HuH-7.5 (cell line): ENCODE results near the gene CES1.
"Not testable (repeated sequence)": the region's sequence is repeated elsewhere in the genome, so short reads cannot be mapped to it uniquely, and the experiment has no call there.

ENCODE experiments used
- DNase-seq: peaks from one replicate; pipeline ENCODE4 v3.0.0; 2011; ENCODE audit warnings: low spot score

Gene CES1

DNA sequence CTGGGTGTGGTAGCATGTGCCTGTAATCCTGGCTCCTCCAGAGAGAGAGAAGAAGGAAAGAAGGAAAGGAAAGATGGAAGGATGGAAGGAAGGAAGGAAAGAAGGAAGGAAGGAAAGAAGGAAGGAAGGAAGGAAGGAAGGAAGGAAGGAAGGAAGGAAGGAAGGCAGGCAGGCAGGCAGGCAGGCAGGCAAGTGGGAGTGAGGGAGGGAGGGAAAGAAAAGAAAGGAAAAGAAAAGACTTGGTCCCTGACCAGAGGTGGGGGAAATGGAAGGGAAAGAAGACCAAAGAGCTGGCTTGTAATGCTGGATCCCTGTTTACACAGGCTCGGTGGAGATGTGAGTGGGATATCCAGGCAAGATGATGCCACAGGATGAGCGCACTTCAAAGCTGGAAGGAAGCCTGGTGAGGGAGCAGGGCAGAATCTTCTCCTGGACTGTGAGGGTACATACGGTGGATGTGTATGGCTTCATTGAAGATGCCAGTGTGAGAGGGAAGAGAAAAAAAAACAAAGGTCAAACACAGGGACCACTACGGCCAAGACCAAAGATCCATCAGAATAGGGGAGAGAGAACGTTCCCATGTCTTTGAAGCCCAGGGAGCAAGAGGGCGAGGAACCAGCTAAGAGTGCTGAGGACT lies 2.1 kb downstream of the CES1 start:
- no peak for DNase-seq

DNA sequence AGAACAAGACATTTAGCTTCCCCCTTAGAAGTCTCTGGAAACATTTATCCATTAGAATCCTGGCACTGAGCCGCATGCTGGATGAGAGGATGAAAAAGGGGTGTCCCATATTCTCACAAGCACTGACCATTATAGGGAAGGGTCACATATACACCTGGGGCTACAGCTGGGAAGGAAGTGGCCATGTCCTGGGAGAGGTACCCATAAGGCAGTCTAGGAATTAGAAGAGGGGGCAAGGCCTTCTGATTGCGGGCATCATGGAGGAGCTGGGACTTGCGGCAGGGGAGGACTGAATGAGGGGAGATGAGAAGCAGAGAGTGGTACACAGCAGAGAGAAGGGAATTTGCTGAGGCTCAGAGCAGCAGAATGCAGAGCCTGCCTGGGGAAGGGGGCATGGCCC lies 3.7 kb downstream of the CES1 start:
- not testable (repeated sequence) for DNase-seq

DNA sequence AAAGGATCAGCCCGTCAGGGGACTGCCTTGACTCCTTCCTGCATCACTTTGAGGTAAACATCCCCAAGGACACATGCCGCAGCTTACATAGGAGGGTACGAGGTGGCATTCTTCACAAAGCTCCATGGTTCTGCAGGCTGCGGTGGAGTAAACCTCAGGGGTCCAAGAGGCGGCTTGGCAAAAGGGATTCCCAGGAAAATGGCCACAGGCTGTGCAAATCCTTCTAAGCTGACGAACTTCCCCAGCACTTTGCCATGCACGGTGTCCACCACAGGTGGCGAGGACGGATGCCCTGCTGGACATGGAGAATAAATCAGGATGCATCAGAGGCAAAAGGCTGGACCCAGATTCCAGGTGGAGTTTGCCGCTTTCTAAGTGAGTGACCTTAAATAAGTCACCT lies 4.2 kb downstream of the CES1 start:
- no peak for DNase-seq

DNA sequence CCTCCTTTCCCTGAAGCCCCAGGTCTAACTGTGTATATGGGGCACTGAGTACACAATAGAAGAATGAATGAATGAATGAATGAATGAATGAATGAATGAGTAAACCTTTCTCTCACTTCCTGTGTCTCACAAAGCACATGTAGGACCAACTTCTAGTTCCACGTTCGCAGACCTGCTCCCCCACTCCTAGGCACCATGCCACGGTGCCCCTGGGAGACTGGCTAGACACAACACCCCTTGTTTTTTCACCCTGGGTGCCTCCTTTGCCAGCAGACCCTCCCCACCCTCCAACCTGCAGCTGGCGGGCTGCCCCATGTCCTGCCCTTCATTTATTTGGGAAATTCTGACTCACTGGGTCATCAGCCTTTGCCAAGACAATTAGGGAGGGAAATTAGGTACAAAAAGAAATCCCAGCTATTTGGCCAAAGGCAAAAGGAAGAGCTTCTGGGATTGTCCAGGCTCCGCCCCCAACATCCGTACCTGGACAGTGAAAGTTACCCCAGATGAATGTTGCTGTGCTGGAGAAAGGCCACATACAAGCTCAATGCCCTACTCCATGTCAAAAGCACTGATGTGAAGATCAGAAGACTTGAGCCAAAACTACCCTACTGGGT lies 7.7 kb downstream of the CES1 start:
- DNase-seq, result no peak

DNA sequence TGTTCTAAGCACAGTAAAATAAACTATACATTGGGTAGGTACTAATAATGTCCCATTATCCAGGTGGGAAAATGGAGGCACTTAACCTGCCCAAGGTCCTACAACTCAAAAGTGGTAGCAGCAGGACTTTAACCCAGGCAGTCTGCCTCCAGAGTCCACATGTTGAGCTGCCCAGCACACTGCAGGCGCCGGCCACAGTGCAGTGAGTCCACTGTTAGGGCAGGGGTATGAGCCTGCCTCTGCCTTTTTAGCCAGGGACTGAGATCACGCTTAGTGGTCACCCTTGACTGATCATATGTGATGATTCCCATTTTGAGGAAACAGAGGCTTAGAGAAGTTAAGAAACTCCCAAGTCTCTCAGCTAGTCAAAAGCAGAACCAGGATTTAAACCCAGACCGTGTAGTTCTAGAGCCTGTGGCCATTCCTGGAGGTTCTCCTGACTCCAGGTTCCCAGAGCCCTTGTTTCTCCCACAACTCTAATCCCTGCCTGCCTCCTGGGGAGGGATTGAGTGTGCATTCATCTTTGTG lies 8.4 kb downstream of the CES1 start:
- no peak for DNase-seq

DNA sequence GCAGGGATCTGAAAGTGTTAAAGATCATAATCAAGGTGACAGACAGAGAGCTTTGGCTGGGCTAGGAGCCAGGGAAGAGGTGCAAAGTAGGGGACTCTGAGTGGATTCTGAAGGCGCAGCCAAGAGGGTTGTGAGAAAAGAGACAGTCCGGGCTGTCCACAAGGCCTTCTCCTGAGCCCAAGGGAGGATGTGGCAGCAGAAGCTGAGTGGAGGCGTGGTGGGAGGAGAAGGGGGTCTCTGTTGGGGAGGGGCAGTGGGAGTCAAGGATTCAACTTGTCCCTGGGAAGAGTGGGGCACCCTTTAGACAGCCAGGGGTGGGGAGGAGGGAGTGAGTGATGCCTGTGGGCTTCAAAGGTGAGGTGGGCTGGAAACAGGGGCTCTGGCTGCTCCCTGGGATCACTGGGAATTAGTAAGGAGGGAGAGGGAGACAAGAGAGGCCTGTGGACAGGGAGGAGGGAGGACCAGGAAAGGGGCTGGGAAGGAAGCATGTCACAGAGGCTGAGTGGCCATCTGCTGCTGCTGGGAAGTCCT lies 10.6 kb downstream of the CES1 start:
- no peak for DNase-seq

DNA sequence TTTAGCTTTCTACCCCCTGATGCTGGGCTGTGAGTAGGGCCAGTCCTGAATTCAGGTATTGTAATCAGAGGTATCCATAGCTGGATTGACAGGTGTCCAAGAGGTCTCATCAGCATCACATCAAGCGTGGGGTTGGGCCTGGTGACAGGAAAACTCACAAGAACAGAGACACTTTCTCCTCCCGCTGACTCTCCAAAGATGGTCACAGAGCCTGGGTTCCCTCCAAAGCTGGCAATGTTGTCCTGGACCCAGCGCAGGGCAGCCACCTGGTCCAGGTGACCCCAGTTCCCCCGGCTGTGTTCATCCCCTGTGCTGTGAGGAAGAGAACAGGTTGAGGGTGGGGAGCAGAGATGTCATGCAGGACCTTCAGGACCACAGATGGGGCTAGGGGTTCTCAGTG lies 11.7 kb downstream of the CES1 start:
- DNase-seq, result no peak

DNA sequence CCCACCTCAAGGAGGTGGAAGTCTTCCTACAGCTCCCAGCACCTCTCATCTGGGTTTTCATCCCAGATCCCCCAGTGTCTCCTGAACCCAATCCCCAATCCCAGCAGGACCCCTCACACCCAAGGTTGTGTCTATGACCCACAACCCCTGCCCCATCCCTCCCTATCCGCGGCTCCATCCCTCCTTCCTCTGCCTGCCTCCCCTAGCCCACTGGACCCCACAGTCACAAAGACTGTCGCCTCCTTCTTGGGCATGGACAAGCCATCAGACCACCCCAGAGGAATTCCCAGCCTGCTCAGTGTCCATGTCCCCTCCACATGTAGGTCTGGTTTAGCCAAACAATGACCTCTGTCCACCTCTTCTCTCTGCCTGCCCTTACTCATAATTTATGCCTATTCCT lies 12.3 kb downstream of the CES1 start:
- DNase-seq, result no peak

DNA sequence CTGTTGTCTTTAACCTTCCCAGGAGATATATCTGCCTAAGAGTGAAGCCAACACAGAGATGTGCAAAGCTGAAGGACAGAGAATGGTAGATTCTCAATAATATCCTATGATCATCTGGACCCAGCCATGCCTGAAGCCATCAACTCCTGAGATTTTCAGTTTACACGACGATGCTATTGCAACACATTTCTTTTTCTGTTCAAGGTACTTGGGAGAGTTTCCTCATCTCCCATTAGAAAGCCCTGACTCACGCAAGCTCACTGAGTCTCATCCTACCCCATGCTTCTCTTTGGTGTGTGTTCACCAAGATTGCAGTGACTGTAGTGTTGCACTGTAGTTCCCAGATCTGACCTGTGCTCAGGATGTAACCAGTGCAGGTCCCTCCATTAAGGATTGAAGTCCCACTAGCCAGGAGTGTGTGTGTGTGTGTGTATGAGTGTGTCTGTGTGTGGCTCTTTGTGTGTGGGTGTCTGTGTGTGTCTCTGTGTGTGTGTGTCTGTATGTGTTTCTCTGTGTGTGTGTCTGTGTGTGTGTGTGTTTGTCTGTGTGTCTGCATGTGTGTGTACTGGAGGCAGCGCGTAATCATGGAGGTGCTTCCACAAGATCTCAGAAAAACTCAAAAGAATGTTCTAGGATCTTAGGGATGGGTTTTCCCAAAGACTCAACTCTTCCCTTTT lies 15.5 kb downstream of the CES1 start:
- DNase-seq, result no peak

DNA sequence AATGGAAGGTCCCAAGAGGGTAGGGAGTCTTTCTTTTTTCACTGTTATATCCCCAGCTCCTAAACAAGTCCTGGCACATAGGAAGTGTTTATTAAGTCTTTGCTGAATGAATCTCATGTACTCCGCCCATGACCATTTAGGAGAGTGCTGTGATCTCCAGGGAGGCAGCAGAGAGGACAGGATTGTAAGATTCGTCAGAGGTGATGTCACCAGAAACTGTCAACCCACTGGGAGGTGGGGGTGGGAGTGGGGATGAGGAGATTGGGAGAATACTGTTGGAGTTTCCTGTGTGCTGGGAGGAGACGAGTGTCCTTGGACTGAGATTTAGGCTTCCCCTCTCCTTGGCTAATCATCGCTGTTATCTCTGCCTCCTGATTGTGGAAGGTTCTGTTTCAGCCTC lies 16.7 kb downstream of the CES1 start:
- not testable (repeated sequence) for DNase-seq

DNA sequence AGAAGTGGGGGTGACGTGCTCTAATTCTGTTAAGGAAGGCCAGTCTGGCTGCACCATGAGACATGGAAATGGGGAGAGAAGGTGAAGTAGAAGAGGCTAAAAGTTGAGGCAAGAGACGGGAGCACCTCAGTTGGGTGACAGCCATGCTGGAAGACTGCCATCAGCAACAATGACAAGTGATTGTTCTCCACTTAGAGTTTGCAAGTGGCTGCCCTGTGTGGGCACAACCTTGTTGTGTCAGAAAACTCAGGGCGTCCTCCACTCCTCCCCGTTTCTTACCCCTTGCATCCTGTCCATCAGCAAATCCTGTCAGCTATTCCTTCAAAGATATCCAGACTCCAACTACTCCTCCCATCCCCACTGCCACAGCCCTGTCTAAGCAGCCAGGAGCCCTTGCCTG lies 17.6 kb downstream of the CES1 start:
- DNase-seq, result no peak

DNA sequence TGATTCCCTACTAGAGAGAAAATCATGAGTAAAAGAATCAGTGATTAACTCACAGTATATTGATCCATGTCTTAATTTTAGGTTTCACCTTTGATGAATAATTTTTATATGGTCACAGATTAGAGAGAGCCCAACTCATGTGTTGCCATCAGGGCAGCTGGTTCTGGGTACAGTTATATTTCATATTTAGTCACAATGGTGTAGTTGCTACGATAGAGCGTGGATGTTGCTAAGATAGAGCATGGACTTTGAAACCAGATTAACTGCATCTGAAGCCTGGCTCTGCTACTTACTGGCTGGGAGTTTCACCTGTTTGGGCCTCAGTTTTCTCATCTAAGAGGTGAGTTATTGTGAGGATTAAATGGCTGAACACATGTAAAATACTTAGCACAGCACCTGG lies 18.7 kb downstream of the CES1 start:
- DNase-seq, result not testable (repeated sequence)

DNA sequence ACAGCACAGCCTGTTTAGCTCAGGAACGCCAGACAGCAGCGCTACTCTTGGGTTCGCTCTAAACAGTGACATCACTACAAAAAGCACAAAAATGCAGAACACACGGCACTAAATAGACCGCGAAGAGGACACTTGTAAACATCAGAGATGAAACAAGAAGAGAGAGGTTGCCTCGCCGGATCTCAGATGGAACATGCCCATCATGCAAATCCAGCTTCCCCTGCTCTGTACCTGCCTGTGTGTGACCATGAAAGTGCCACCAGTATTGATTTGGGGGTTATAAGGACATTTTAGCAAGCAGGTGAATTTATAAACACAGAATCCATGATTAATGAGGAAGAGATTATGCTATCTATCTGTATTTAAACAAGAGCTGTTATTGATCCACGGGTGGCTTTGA lies 19.2 kb downstream of the CES1 start:
- DNase-seq, result not testable (repeated sequence)

DNA sequence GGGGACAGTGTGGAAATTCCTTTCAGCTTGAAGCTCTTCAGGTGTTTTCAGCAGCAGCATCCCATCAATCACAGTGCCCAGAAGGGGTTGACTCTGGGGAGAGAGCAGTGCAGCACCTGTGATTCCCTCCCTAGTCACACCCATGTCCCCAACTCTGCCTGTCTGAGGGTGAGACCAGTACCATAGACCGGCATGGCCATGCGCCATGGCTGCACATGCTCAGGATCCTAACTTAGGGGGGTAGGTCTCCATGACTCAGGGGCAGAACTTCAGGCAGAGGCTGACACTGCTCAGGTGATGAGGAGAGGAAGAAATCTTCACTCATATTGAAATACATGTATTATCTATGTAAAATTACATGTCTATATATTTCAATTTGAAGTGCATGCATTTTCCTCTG lies 19.9 kb downstream of the CES1 start:
- DNase-seq, result no peak

DNA sequence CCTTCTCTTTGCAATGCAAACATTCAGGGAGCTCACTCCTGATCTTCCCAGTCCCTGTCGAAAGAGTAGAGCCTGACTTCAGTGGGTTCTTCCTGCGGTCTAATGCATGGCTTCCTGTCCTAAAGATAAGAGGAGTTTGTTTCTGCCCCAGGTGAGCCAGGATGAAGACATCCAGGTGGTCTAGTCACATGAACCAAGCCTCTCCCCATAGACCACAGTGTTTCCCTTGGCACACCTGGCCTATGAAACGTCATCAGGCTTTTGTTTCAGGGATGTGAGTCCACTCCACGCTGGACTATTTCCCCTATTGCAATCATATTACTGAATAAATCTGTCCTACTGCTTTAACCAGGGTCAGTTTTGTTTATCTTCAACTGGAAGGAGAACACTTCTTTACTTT lies 21.1 kb downstream of the CES1 start:
- DNase-seq, result no peak

DNA sequence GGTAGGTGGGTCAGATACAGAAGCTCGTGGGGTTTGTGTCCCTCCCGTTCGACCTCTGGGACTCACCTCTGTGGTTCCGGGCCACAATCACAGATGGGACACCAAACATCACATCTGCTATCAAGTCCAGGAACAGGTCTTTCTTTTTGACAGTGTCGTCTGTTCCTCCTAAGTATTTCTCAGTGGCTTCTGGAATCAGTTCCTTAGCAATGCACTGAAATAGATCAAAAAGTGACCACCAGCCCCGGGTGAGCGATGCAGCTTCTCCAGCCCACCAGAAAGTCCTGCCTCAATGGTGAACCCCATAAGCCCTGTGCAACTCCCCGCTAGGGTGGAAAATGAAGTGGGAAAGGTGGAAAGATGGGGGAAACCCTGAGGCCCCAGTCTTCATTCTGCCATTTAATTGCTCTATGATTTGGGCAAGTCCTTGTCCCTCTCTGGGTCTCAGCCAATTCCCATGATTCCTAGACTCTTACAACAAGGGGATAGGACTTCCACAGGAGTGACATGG lies 22.4 kb downstream of the CES1 start:
- DNase-seq, result no peak

DNA sequence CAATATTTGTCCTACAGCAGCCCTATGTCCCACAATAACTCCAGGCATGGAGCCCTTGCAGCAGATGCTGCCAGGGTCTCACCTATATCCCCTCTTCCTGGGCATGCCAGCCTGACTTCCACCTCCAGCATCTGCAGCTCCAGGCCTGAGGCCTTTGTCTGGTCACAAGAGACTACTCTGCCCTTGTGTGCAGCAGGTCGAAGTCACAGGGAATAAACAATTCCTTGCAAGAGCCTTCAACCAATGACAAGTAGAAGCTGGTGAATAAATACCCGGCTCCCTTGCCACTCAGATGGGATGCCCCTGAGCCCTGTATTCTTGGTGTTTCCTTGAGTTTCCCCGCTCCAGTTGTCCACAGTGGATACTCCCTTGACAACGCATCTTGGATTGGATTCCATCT lies 23.0 kb downstream of the CES1 start:
- no peak for DNase-seq

DNA sequence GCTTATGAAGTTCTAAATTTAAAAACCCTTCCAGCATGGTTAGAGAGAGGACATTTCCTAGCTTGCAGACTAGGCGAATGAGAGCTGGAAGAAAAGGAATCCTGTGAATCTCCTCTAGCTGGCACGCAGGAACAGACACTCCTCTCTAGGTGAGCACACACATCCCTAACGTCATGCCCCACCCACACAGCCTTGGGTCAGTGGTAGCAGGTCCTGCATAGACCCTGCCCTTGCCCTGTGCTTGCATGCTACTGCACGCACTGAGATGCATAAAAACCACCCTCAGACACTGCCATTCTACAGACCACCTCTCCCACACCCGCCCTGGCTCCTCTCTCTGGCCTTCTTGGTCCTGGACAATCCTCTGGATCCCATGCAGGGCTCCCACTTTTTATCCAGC lies 23.5 kb downstream of the CES1 start:
- DNase-seq, result no peak

DNA sequence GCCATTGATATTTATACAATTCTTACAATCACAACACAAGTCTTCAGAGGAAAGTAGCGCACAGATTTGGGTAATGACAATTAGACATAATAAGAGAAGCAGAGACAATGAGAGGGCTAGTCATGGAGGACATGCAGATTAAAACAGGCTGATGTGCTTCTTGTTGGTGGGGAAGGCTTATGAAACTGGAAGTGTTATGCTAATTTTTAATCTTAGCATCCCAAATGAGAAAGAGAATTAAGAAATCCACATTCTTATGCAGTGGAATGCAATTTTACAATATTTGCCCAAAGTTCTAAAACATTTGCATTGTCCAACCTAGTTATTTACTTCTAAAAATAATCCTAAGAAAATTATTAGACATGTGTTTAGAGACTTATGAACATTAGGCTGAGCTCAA lies 24.6 kb downstream of the CES1 start:
- not testable (repeated sequence) for DNase-seq

DNA sequence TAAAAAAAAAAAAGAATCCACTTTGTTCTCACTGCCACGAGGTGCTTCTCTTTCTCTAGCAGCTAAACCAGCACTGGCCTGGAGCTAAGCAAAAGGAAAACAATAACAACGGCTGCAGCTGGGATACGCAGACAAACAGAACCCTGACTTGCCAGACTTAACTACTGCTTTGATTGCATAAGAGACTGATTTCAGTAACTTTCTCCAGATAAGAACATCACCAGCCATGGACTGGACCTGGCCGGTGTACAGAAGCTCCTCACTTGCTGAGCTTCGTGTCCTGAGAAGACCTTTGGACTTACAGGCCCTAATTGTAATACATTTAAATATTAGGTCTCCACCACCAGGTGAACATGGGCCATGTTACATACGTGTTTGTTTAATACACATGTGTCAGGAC lies 27.8 kb downstream of the CES1 start:
- DNase-seq, result not testable (repeated sequence)

DNA sequence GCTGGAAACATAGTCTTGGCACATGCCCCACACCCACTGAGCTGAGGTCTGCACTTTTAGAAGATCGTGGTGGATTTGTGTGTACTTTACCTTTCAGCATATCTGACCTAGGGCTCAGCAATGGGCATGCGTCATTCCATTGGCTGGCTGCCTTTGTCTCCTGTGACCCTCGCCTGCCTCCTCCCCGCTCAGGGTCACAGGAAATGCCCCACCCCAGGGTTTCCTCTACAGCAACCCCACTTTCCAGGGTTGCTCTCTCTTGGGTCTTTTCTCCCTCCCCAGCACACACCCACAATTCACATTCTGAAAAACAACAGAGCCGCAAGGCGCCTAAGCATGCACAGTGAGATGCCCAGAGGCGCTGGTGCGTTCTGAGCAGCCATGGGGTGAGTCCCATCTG lies 29.2 kb downstream of the CES1 start:
- DNase-seq, result not testable (repeated sequence)

DNA sequence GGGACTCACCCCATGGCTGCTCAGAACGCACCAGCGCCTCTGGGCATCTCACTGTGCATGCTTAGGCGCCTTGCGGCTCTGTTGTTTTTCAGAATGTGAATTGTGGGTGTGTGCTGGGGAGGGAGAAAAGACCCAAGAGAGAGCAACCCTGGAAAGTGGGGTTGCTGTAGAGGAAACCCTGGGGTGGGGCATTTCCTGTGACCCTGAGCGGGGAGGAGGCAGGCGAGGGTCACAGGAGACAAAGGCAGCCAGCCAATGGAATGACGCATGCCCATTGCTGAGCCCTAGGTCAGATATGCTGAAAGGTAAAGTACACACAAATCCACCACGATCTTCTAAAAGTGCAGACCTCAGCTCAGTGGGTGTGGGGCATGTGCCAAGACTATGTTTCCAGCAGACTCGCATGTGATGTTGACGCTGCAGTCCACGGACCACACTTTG lies 39.9 kb downstream of the CES1 start:
- DNase-seq, result not testable (repeated sequence)

DNA sequence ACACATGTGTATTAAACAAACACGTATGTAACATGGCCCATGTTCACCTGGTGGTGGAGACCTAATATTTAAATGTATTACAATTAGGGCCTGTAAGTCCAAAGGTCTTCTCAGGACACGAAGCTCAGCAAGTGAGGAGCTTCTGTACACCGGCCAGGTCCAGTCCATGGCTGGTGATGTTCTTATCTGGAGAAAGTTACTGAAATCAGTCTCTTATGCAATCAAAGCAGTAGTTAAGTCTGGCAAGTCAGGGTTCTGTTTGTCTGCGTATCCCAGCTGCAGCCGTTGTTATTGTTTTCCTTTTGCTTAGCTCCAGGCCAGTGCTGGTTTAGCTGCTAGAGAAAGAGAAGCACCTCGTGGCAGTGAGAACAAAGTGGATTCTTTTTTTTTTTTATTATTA lies 41.4 kb downstream of the CES1 start:
- not testable (repeated sequence) for DNase-seq
